Measurements from ENCODE around the gene FHAD1.

The FHAD1 gene

GRCh38 chr1:15444468-15445389, 197.7 kb downstream of the FHAD1 start:
- DNase-seq, result no peak

DNA sequence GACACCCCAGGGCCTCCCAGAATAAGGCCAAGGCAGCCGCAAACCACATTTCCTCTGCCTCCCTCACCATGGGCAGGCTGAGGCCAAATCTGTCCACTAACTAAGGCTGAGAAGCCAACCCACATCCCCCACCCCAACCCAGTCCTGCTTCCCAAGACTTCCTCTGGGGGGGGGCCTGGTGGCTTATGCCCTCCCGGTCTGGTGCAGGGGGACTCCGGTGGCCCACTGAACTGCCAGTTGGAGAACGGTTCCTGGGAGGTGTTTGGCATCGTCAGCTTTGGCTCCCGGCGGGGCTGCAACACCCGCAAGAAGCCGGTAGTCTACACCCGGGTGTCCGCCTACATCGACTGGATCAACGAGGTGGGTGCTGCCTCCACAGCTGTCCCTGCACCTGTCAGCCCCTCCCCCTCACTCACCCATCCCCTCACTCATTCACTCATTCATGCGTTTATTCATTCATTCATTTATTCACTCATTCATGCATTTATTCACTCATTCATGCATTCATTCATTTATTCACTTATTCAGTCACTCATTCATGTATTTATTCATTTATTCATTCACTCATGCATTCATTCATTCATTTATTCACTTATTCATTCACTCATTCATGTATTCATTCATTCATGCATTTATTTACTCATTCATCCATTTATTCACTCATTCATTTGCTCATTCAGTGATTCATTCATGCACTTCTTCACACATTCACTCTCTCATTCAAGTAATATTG, 198.5 kb downstream of the FHAD1 start:
- no peak for DNase-seq

- no peak for DNase-seq
Observed at GRCh38 chr1:15446212-15446611, 199.2 kb downstream of the FHAD1 start.

Data from NCI-H526 (cell line).